HG02938 (cell line): Measurements from ENCODE around the gene PBRM1.

Source experiments
- ATAC-seq: cut with Tn5 transposase; IDR thresholded peaks from one replicate; pipeline ENCODE4 v1.9.1; 2021; ENCODE audit warnings: mild to moderate bottlenecking, moderate library complexity; ENCODE audit not compliant: unreplicated experiment

PBRM1 gene

DNA sequence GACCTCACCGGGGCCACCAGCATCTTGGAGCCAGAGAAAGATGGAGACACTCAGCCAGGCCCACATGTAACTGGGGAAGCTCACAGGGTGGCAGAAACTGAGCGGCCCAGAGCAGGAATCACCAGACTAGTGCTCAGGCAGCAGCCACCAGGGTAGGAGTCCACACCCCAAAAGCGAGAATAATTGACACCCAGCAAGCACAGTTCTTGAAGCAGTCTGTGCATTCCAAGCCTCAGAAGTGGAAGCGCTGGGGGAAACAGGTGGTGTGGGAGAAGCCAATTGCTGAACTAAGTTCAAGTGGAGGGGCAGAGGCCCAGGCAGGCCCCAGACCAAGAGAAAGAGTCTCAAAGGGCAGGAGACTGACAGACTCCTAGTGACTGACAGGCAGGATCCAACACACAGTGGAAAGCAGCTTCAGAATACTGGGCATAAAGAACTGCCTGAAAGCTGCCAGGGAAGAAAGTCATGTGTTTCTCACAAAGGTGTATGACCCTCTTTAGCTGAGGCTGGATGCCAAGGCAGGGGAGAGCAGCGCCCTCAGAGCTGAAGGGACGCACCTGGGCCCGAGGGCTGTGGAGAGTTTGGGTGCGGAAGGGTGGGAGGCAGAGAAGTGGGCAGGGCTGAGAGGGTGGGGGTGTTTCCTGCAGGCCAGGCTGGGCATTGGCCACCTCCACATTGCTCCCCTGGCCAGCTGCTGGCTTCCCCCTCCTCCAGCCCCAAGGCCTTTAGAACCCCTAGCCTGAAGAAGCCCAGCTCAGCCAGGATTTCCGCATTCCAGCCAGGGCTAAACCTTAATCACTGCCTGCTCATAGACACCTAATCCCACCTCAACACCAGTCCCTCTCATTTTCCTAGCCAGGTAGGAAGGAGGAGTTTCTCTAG lies 159.8 kb downstream of the PBRM1 start:
- ATAC-seq, result no peak

DNA sequence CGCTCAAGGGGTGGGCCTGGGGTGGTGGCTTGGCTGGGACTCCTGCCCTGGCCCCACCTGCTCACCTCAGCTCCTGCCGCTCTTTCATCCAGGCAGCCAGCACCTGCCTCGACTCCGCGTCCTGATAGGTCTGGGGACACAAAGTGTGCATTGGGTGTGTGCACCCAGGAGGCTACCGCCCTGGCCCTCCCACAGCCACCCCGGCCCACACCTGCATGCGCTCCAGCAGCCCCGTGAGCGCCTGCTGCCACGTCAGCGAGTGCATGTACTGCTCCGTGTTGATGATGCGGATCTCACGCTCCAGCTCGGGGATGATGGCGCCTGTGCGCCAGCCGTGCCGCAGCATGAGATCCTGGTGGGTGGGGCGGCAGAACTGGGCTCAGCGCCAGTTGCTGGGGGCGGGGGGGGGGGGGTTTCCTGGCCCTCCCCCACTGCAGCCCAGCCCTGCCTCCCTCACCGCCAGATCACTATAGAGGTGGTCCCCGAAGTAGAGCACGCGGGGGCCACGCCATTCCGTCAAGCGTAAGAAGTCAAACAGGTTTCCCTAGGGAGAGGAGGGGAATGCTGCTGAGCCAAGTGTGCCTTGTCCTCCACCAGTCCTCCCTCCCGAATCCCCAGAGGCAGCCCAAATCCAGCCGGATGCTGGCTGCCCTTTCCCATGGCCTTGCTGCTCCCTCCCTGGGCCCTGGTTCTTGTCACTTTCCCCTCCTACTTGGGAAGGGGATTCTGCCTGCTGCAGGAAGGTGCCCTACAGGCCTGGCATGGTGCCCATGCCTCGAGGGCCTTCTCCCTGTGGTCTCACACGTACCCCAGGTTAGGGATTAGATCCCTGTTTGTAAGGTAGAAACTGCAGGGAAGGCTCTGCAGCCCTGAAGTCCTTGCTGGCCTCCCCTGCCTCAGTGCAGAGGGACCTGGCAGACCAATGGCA lies 160.7 kb downstream of the PBRM1 start:
- ATAC-seq, result no peak

DNA sequence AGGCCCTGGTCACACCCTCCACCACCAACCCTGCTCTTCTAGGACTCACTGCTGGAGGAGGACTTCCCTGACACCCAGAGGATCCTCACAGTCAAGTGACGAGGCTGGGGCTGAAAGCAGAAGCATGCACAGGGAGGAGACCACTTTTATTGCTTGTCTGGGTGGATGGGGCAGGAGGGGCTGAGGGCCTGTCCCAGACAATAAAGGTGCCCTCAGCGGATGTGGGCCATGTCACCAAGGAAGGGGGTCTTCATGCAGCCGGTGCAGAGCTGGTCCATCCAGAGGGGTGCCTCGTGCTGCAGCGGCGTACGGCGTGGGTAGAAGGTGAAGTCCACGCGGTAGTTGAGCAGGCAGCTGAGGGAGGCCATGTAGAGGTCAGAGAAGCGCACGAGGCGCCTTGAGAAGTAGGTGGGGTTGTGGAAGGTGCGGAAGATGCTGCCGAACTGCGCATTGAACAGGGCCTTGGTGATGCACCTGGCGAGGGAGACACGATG lies 161.4 kb downstream of the PBRM1 start:
- ATAC-seq, result no peak

DNA sequence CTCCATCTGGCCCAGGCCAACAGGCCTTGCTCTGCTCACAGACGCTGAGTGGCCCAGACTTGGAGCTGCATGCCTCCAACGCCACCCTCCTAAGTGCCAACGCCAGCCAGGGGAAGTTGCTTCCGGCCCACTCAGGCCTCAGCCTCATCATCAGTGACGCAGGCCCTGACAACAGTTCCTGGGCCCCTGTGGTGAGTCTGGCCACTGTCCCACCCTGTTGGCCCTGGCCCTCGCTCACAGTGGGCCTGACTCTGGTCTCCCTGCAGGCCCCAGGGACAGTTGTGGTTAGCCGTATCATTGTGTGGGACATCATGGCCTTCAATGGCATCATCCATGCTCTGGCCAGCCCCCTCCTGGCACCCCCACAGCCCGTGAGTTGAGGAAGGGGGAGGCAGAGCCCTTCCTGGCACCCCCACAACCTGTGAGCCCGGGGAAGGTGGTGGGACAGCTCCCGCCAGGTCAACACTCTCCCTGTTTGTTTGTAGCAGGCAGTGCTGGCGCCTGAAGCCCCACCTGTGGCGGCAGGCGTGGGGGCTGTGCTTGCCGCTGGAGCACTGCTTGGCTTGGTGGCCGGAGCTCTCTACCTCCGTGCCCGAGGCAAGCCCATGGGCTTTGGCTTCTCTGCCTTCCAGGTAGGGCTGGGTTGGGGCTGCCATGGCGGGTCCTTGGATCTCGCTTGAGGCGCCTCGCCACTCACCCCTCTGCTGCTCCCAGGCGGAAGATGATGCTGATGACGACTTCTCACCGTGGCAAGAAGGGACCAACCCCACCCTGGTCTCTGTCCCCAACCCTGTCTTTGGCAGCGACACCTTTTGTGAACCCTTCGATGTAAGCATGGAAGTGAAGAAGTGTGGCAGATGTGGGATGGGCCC lies 162.1 kb downstream of the PBRM1 start:
- ATAC-seq, result no peak

DNA sequence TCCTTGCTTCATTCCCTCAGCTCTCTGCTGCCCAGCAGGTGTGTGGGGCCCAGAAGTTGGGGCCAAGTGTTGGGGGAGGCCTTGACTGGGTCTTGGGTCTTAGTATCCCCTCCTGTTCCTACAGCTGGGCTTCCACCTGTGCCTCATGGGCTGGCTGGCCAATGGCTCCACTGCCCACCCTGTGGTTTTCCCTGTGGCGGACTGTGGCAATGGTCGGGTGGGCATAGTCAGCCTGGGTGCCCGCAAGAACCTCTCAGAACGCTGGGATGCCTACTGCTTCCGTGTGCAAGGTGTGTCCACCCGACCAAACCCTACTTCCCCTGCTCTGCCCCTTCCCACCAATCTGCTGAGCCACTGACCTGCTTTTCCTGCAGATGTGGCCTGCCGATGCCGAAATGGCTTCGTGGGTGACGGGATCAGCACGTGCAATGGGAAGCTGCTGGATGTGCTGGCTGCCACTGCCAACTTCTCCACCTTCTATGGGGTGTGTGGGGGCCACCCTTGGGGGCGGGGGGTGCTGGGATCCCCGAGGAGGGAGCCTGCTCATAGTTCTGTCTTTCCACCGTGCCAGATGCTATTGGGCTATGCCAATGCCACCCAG lies 163.0 kb downstream of the PBRM1 start:
- ATAC-seq, result no peak

DNA sequence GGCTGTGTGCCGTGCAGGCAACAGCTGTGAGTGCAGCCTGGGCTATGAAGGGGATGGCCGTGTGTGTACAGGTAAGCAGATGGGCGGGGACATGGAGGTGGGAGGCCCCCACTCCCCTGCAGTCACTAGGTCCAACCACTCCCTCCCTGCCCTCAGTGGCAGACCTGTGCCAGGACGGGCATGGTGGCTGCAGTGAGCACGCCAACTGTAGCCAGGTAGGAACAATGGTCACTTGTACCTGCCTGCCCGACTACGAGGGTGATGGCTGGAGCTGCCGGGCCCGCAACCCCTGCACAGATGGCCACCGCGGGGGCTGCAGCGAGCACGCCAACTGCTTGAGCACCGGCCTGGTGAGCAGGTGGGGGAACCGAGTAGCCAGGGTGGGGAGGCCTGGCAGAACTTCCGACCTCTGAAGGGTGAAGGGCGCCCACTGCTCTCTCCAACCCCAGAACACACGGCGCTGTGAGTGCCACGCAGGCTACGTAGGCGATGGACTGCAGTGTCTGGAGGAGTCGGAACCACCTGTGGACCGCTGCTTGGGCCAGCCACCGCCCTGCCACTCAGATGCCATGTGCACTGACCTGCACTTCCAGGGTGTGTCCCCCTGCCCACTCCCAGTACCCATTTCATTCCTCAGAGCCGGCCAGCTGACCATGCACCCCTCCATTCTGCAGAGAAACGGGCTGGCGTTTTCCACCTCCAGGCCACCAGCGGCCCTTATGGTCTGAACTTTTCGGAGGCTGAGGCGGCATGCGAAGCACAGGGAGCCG lies 163.6 kb downstream of the PBRM1 start:
- ATAC-seq, result no peak

DNA sequence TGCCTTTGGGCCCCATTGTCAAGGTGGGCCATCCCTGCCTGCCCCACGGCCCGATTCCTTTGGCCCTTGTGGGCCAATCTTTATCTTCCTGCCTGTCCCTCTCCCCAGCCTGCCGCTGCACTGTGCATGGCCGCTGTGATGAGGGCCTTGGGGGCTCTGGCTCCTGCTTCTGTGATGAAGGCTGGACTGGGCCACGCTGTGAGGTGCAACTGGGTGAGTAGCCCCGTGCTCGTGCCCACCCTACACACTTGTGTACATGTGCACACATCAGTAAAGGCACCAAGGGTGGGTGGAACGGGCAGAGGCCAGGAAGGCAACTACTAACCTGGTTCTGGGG lies 164.3 kb downstream of the PBRM1 start:
- no peak for ATAC-seq

DNA sequence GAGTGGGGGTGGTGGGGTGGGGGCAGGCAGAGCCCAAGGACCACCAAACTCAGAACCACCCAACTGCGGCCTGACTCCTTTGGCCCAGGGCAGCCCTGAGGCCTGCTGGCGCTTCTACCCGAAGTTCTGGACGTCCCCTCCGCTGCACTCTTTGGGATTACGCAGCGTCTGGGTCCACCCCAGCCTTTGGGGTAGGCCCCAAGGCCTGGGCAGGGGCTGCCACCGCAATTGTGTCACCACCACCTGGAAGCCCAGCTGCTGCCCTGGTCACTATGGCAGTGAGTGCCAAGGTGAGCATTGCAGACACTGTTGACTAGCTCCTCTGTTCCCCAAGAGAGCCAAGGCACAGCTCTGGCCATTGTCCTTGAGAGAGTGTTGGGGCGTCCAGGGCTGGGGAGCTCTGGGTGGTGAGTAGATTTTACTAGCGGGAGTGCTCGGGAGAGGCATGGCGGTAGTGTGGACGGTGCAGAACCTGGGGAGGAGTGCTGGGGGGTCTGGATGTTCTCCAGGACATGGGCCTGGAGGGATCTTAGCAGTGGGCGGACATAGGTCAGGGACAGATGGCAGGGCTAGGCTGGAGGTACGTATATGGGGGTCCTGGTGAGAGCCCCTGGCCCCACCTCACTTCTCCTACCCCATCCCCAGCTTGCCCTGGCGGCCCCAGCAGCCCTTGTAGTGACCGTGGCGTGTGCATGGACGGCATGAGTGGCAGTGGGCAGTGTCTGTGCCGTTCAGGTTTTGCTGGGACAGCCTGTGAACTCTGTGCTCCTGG lies 164.8 kb downstream of the PBRM1 start:
- ATAC-seq, result no peak

DNA sequence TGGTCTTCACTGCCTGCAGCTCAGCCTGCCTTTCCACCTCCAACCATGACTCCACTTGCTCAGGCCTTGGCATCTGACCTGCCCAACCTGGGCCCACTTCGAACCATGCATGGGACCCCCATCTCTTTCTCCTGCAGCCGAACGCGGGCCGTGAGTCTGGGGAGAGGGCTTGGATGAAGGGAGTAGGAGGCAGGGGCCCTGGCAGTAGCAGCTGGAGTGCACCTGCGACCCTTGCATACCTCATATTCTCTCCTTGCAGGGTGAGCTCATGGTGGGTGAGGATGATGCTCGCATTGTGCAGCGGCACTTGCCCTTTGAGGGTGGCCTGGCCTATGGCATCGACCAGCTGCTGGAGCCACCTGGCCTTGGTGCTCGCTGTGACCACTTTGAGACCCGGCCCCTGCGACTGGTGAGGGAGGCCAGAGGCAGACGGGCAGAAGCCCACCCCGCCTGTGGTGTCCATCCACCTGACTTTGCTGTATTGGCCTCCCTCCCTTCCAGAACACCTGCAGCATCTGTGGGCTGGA lies 165.5 kb downstream of the PBRM1 start:
- no peak for ATAC-seq

DNA sequence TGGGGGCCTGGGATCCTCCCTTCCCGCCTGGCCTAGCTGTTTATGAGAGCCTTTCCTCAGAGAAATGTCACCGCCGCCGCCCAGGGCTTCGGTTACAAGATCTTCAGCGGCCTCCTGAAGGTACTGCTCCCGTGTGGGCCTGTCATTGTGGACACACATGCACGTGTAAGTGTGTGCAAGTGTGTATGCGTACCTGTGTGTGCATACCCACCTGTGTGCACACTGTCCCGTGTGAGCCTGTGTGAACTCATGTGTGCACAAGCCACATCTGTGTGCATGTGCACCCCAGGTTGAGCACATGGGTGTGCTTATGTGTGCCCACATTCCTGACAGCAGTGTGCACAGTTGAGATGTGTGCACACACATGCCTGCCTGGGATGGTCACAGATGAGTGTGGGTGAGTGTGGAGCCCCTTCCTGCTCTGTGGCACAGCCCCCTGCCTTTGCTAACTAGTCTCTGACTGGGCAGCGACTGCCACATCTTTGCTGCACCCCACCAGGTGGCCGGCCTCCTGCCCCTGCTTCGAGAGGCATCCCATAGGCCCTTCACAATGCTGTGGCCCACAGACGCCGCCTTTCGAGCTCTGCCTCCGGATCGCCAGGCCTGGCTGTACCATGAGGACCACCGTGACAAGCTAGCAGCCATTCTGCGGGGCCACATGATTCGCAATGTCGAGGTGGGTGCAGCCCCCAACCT lies 166.1 kb downstream of the PBRM1 start:
- no peak for ATAC-seq

DNA sequence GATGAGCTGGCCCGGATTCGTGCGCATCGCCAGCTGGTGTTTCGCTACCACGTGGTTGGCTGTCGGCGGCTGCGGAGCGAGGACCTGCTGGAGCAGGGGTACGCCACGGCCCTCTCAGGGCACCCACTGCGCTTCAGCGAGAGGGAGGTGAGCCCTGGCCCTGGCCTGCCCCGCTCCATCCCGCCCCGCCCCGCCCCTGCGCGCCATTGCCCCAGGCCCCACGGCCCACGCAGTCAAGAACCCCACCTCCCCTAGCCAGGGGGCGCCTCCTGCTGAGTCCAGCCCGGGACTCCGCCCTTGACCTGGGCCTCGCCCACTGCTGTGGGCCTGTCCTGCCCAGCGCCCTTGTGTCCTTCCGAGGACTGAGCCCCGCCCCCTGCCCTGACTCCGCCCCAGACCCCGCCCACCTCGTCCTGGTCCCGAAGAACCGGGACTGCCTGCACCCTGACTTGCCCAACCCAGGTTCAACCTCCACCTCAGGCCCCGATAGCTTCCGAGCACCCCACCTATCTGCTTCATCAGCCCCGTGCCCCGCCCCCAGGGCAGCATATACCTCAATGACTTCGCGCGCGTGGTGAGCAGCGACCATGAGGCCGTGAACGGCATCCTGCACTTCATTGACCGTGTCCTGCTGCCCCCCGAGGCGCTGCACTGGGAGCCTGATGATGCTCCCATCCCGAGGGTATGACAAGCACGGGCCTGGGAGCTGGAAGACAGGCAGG lies 166.8 kb downstream of the PBRM1 start:
- ATAC-seq, result no peak

DNA sequence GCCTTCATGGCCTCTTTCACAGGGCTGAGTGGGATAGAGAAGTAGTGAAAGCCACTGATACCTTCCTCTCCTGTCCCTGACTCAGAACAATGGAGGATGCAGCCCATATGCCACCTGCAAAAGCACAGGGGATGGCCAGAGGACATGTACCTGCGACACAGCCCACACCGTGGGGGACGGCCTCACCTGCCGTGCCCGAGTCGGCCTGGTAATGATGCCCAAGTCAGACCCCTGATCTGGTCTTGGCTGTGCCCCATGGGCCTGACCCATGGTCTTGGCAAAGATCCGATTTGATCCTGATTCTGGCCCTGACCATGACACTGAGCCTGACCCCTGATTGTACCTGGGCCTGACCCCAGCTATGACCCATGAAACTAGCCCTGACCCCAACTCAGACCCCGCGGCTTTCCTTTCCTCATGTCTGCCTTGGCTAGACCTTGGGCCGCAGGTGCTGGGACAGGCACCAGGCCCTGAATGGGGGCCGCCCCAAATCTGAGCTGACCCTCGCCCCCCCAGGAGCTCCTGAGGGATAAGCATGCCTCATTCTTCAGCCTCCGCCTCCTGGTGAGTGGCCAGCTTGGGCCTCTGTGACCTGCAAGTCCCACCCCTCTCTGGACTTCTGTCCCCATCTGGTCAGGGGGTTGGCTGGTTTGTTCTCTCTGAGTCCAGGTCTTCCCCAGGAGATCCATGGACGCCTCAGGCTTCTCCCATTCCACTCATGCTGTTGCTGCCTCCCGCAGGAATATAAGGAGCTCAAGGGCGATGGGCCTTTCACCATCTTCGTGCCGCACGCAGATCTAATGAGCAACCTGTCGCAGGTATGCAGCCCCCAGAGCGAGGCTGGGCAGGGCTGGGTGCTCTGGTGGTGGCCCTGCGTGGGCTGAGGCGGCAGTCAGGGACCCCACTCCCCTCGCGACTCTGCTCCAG lies 167.7 kb downstream of the PBRM1 start:
- no peak for ATAC-seq

DNA sequence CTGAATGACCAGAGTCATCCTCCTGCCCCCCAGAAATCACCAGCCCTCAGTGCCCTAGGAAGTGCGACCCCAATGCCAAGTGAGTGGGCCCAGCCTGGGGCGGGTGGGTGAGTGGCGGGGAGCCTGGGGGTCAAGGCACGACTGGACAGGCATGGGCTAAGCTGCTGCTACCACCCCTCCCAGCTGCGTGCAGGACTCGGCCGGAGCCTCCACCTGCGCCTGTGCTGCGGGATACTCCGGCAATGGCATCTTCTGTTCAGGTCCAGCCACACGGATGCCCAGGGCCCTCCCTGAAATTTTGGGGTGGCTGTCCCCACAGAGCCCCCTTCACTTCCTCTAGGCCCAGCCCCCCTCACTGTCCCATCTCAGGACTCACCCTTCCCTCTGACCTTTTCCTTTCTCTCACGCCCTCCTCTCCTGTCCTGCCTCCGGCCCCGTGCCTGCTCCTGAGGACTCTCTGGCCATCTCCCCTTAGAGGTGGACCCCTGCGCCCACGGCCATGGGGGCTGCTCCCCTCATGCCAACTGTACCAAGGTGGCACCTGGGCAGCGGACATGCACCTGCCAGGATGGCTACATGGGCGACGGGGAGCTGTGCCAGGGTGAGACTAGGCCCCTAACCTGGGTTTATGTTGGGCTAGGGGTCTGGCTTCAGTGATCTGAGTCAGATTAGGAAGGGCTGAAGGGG lies 169.1 kb downstream of the PBRM1 start:
- no peak for ATAC-seq

DNA sequence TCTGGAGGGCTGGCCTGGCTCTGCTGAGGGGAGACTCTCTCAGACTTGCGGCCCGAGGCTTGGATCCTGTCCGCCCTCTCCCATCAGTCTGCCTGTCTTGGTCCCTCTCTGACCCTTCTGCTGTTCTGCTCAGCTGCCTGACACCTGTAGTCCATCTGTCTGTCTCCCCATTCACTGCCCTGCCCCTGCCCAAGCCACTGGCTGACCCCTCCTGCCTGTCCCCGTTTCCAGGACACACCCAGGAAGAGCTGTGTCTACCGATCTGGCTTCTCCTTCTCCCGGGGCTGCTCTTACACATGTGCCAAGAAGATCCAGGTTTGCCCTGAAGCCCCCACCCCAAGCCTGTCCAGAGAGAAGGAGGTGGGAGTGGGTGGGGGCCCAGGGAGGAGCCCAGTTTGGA lies 170.5 kb downstream of the PBRM1 start:
- no peak for ATAC-seq

DNA sequence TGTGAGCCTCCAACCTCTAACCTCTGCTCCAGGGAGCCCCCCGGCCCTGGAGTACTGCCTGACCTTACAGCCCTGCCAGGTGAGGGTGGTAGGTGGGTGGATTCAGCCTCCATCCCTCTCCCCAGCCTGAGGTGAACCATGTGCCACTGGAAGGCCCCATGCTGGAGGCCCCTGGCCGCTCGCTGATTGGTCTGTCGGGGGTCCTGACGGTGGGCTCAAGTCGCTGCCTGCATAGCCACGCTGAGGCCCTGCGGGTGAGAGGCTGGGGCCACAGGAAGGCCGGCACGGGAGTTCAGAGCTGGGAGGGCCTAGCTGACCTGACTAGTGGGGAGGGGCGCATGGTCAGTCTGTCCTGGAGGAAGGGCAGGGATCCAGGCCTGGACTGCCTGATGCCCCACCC lies 171.1 kb downstream of the PBRM1 start:
- ATAC-seq, result no peak

DNA sequence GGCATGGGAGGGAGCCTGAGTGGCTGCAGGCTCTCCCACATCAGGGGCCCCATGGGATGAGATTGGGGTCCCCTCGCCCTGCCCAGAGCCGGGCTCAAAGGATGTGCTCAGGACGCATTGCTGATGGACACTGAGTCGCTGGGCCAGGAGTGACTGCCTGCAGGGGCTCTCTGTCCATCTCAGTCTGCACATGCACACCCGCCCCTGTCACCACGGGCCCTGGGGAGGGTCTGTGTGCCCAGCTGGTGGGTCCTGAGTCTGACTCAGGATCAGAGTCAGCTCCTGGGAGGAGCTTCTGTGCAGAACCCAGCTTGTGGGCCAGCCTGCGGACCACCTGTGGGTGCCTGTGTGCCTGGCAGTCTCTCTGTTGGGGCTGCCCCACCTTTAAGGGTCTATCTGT lies 172.4 kb downstream of the PBRM1 start:
- no peak for ATAC-seq
